Choroid plexus epithelial cell (primary cell): ENCODE data around the gene DRC7.

ENCODE experiments used
- DNase-seq: peaks from one replicate; pipeline ENCODE4 v3.0.0-alpha.2; 2010; ENCODE audit warnings: low read depth
- H3K4me3 ChIP-seq: 2 replicates; pipeline ENCODE4 v1.5.1; 2011; ENCODE audit warnings: low read depth, mild to moderate bottlenecking, control low read depth, low read length, moderate library complexity
- TF ChIP-seq, protein P1 (sequence below): conservative IDR thresholded peaks from 2 replicates; pipeline ENCODE4 v1.5.1; 2011; ENCODE audit warnings: low read depth, mild to moderate bottlenecking, control low read depth, inconsistent platforms, low read length, moderate library complexity

Gene DRC7

DNA sequence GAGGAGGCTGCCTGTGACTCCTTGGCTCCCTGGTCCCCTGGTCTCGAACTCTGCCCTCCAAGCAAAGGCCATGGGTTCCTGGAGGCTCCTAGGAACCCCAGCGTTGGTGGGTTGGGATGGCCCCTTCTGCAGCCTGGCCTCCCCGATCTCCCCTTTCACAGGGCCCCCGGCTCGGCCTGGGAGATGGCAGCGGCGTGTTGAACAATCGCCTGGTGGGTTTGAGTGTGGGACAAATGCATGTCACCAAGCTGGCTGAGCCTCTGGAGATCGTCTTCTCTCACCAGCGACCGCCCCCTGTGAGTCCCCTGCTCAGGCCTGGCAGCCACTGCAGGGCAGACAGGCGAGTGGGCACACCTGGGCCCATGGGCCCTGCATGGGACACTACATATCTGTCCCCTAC is 15.6 kb upstream of the DRC7 start:
- TF ChIP-seq, protein P1, sequence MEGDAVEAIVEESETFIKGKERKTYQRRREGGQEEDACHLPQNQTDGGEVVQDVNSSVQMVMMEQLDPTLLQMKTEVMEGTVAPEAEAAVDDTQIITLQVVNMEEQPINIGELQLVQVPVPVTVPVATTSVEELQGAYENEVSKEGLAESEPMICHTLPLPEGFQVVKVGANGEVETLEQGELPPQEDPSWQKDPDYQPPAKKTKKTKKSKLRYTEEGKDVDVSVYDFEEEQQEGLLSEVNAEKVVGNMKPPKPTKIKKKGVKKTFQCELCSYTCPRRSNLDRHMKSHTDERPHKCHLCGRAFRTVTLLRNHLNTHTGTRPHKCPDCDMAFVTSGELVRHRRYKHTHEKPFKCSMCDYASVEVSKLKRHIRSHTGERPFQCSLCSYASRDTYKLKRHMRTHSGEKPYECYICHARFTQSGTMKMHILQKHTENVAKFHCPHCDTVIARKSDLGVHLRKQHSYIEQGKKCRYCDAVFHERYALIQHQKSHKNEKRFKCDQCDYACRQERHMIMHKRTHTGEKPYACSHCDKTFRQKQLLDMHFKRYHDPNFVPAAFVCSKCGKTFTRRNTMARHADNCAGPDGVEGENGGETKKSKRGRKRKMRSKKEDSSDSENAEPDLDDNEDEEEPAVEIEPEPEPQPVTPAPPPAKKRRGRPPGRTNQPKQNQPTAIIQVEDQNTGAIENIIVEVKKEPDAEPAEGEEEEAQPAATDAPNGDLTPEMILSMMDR, result no peak
- H3K4me3 ChIP-seq, result no peak overlapping the region
- no peak for DNase-seq

GRCh38 chr16:57679767-57680482 is 14.7 kb upstream of the DRC7 start:
- no peak overlapping the region for H3K4me3 ChIP-seq
- DNase-seq, result no peak
- TF ChIP-seq, protein P1, result no peak

GRCh38 chr16:57680842-57681375 is 13.7 kb upstream of the DRC7 start:
- TF ChIP-seq, protein P1, result no peak
- no peak overlapping the region for H3K4me3 ChIP-seq
- no peak for DNase-seq

GRCh38 chr16:57681950-57682728 is 12.5 kb upstream of the DRC7 start:
- TF ChIP-seq, protein P1, result no peak
- no peak overlapping the region for H3K4me3 ChIP-seq
- DNase-seq, result no peak

DNA sequence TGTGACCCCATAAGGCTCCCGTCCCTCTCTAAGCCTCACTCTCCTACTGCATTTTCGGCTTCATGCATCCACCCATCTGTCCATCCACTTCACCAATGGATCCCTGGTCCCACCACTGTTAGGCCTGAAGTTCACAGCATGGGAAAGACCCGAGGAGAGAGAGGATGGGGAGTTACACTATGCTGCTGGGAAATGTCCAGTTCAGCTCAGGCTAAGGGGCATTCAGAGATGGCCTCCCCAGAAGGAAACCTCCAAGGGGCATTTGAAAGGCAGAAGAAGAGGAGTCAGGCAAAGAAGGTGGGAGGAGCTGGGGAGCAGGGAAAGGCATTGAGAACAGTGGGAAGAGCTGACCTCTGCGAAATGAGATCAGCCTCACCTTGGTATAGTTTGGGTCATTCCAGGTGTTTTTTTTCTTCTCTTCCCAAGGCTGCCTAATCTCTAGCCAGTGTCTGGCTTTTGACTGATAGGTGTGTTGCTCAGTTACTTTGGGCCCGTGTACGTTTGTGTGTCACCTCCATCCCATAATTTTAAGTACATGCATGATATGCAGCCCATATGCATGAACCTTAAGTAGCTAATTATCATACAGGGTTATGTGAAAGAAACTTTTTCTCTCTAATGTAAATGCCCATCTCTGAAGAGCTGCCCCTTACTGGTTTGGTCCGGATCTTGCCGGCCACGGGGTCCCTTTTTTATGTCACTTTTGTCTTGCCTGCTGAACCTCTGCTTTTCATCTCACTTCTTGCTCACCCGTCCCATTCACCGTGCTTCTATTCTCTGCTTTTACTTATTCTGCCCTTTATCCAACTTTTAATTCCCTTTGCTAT is 11.6 kb upstream of the DRC7 start:
- TF ChIP-seq, protein P1, result no peak
- DNase-seq, result no peak
- H3K4me3 ChIP-seq, result no peak overlapping the region

- no peak for DNase-seq
- TF ChIP-seq, protein P1, result no peak
- no peak overlapping the region for H3K4me3 ChIP-seq
These were observed 10.7 kb upstream of the DRC7 start for GRCh38 chr16:57683636-57684545.
